Keratinocyte (primary cell): ENCODE data around the gene ORM1.

Experiments
- EZH2 ChIP-seq: IDR thresholded peaks from one replicate; pipeline ENCODE4 v1.6.1; 2012; ENCODE audit warnings: inconsistent platforms, mild to moderate bottlenecking, low read length, moderate library complexity
- TF ChIP-seq, protein P1 (sequence below), 3 experiments: IDR thresholded peaks in 1 of 3; conservative IDR thresholded peaks in 1 of 3; optimal IDR thresholded peaks in 1 of 3; 2 replicates in 2 of 3; 3 replicates in 1 of 3; pipeline versions ENCODE3 to v1.5.1; 2011; ENCODE audit warnings: low read length in 3 of 3, mild to moderate bottlenecking in 3 of 3, moderate library complexity in 2 of 3, control low read depth in 1 of 3, inconsistent platforms in 1 of 3; ENCODE audit not compliant: insufficient read depth in 2 of 3; ENCODE audit errors: extremely low read depth in 1 of 3

DNA sequence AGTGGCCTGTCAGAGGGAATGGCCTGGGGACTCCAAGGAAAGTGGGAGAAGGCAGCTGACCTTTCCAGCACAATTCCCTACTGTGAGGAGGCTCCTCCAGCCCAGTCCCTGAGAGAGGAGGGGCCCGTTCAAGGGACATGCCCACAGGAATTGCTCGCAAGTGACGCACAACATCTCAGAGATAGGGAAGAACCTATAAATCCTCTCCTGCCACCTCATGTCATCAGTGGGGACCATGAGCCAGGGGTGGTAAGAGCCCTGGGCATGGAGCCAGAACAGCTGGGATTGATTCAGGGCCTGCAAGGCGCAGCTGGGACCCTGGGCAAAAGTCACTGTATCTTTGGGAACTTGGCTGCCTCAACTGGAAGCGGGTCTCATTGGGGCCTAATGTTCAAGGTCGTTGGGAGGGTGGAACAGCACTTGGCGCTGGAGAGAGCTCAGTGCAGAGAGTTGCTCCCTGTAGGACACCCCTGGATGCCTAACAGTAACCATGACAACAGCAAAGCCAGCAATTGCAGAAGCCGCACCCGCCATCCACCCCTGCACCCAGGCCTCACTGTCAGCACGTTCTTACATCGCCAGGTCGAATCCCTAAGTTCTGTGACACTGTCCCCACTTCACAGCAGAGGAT lies 41.3 kb upstream of the ORM1 start:
- TF ChIP-seq, protein P1, sequence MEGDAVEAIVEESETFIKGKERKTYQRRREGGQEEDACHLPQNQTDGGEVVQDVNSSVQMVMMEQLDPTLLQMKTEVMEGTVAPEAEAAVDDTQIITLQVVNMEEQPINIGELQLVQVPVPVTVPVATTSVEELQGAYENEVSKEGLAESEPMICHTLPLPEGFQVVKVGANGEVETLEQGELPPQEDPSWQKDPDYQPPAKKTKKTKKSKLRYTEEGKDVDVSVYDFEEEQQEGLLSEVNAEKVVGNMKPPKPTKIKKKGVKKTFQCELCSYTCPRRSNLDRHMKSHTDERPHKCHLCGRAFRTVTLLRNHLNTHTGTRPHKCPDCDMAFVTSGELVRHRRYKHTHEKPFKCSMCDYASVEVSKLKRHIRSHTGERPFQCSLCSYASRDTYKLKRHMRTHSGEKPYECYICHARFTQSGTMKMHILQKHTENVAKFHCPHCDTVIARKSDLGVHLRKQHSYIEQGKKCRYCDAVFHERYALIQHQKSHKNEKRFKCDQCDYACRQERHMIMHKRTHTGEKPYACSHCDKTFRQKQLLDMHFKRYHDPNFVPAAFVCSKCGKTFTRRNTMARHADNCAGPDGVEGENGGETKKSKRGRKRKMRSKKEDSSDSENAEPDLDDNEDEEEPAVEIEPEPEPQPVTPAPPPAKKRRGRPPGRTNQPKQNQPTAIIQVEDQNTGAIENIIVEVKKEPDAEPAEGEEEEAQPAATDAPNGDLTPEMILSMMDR (optimal IDR thresholded peaks at IDR 0.05 in 1 of 3, IDR thresholded peaks at IDR 0.05 in 1 of 3, conservative IDR thresholded peaks at IDR 0.05 in 1 of 3; ENCODE audit: extremely low read depth in 1 of 3, insufficient read depth in 2 of 3, low read length in 3 of 3): no peak
- TF ChIP-seq EZH2: no peak
